Cardiac septum (tissue), 1 donor: ENCODE measurements around the gene CCN5. TPM values are rescaled to one million over a fixed set of nuclear protein-coding genes. Genes with fewer than 3 reads are reported as not detected.
A peak's percentile ranks its signal among the peaks of the same experiment; 100 is the strongest.
"Not testable (repeated sequence)": the region's sequence is repeated elsewhere in the genome, so short reads cannot be mapped to it uniquely, and the experiment has no call there.

Experiments used
- DNase-seq: peaks from one replicate; pipeline ENCODE4 v3.0.0-alpha.2; 2020; ENCODE audit warnings: low spot score
- intact Hi-C: fragments of 100-400 bp; cut with DNase I; formaldehyde crosslinking; loops from one replicate; pipeline ENCODE4 v1.14.0; 2022
- long read RNA-seq: library from polyadenylated mRNA; unstranded; transcript quantifications from one replicate; pipeline ENCODE4 v2.0.0, GENCODE V29; 2021
- total RNA-seq: library from RNA; stranded (reverse); fragmentation: NEBNext Ultra II Directional; extraction: Animal tissue kit (Norgen Biotek cat#: 25700); gene quantifications from one replicate; pipeline ENCODE4 v1.2.1, GENCODE V29; 2021
- donor health status: DM: no; HTN: no; CAD: no.

CCN5 gene, protein sequence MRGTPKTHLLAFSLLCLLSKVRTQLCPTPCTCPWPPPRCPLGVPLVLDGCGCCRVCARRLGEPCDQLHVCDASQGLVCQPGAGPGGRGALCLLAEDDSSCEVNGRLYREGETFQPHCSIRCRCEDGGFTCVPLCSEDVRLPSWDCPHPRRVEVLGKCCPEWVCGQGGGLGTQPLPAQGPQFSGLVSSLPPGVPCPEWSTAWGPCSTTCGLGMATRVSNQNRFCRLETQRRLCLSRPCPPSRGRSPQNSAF
- 29.3 TPM for total RNA-seq
- long read RNA-seq, transcript WISP2-203 (5 exons, 1,600 nt), result major isoform, 18 of 47 reads
- long read RNA-seq, transcript WISP2-201 (4 exons, 1,403 nt), result minor isoform, 8 of 47 reads
- long read RNA-seq, partial matches to known transcripts, result 1 of 47 reads
- long read RNA-seq, other reads (novel, unspliced or antisense), result 18 of 47 reads

DNA sequence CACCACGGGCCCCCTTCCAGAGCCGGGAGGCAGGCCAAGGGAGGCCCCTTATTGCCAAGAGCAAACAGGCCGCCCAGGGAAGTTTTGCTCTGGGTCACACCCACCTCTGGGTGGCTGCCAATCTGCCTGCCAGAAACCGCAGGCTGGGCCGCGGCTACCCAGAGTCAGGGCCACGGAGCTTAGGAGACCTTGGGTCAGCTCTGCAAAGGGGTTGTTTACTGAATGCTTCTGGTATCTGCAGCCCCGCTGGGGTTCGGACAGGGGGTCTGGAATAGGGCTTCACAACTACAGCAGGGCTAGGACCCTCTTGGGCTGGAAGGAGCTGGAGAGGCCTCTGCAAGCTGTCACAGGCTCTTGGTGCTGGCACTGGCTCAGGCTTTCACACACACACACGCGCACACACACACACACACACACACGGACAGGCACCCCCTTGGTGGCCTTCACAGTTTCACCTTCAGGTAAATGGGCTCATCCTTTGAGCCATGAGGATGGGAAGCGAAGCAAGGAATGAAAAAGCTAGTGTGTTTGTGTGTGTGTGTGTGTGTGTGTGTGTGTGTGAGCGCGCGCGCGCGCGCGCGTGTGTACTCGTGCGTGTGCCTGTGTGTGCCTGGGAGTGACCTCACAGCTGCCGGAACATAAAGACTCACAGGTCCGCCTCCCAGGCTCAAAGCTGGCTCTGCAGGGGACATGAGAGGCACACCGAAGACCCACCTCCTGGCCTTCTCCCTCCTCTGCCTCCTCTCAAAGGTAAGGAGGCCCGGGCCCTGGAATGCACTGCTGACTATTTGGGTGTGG is at the start of gene CCN5:
CCN5 (plus strand) TSS at position 669 of the 798 bp plus-strand sequence; CDS start at position 691, 22 bp downstream.
- intact Hi-C loops, result no loop called here
- DNase-seq, result peak; percentile 89

DNA sequence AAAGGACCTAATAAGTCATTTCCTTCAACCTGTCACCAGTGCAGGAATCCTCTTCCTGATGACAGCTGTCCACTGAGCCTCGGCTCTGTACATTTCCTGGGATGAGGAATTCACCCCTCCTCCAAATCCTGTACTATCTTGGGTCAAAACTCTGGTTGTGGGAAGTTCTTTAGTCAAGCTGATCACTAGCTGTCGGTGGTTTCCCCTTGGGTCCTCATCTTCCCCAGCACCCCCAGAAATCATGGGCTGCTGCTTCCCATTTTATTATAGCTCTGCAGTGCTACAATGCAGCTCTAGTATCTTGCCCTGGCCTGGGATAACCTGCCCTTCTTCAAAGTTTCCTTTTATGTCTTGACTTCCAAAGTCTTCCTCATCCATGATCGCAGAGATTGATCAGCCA is 49.1 kb upstream of the CCN5 start:
- no peak for DNase-seq
- intact Hi-C loops, result no loop called here

DNA sequence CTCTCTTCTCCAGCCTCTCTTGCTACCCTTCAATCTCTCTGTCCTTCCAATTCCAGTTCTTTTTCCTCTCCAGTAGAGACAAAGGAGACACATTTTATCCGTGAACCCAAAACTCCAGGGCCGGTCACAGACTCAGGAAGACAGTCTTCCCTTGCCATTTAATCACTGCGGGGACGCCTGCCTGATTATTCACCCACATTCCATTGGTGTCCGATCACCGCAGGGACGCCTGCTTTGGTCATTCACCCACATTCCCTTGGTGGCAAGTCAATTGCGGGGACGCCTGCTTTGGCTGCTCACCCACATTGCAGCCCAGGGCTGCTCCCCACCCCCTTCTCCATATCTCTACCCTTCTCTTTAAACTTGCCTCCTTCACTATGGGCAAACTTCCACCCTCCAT is 44.3 kb upstream of the CCN5 start:
- intact Hi-C loops, DNase-seq: not testable (repeated sequence)

DNA sequence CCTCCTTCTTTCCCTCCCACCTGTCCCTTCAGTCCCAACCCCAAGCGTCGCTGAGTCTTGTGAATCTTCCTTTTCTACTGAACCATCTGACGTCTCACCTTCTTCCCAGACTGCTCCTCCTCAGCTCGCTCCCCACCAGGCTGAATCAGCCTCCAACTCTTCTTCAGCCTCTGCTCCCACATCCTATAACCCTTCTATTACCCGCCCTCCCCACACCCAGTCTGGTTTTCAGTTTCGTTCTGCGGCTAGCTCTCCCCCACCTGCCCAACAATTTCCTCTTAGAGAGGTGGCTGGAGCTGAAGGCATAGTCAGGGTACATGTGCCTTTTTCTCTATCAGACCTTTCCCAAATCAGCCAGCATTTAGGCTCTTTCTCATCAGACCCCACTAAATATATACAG is 43.6 kb upstream of the CCN5 start:
- intact Hi-C loops, DNase-seq: not testable (repeated sequence)

DNA sequence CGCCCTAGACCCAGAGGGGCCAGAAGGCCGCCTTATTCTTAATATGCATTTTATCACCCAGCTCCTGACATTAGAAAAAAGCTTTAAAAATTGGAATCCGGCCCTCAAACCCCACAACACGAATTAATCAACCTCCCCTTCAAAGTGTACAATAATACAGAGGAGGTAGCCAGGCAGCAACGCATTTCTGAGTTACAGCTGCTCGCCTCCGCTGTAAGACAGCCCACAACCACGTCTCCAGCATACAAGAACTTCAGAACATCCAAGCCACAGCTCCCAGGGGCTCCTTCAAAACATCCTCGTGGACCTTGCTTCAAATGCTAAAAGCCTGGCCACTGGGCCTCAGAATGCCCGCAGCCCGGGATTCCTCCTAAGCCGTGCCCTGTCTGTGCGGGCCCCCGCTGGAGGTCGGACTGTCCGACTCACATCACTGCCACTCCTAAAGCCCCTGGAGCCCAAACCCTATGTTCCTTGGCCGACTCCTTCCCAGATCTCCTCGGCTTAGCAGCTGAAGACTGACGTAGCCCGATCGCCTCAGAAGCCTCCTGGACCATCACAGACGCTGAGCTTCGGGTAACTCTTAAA is 42.8 kb upstream of the CCN5 start:
- intact Hi-C loops, DNase-seq: not testable (repeated sequence)

DNA sequence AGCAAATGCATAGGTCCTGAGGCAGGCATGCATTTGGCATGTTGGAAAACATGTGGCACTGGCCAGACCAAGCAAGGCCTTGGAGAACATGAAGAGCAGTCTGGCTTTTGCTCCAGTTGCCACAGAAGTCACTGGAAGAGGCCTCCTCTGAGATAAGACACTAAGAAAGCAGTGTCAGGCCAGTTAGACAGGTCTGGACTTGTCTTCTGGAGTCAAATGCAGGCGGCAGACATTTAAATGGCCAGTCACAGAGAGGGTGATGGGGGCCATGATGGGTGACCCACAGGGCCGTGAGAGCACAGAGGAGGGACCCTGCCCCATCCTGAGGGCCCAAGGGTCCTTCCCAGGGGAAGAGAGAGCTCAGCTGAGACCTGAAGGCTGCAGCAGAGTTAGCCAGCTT is 36.9 kb upstream of the CCN5 start:
- intact Hi-C loops, result no loop called here
- DNase-seq, result no peak

DNA sequence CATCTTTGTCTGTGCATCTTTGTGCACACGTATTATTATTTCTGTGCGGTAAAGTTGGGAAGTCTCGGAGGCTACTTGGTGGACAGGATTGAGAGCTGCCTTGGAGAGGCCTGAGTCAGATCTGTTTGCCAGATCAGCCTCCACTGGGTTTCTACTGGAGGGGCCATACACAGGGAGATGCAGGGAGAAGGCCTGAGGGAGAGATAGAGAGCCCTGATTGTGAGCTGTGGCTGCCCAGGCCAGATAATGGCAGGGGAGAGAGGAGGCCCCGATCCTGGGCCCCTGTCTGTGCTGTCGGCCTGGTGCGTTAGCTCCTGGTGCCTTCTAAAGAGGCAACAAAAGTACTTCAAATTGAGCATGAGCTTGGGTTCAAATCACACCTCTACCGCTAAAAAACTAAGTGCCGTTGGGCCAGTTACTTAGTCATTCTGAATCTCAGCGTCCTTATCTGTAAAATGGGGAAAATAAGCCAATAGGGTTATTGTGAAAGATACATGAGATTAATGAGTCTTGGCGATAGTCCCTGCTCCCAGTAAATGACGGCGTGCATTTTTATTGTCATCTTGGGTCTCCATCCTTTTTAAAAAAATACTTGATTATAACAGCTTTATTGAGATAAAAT is 36.1 kb upstream of the CCN5 start:
- no peak for DNase-seq
- intact Hi-C loops, result no loop called here

DNA sequence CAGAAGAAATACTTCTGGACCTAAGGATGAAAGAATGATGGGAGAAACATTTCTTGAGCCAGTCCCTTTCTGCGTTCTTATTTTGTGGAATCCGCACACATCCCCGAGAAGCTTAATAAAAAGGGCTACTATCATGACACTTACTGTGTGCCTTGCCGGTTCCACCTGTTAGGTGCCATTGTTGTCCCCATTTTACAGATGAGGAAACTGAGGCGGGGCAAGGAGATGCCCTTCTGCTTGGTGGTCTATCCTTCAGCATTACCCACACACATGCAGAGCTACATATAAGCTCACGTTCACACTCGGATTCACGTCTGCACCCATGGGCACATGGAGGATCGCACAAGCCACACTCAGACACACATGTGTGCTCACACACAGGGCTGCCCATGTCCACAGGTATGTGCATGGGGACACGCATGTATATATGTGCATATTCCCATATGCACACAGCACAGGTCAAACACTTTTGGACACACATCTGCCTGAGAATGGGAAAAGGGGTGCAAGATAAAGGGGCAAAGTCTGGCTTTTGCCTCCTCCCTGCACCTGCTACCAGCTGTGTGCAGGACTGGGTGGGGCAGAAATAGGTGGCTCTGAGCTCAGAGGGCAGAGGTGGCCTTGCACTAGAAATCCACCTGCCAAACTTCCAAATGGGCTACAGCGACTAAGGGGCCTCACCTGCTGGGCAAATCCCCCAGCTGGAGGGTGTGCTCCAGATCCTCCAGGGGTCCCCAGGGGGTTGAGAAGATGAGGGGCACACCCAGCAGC is 33.2 kb upstream of the CCN5 start:
- intact Hi-C loops, result loop anchor here (5.0 to 10.0 kb wide), 2 partner anchors 67 to 295 kb away; no protein-coding TSS in a partner anchor
- DNase-seq, result no peak

DNA sequence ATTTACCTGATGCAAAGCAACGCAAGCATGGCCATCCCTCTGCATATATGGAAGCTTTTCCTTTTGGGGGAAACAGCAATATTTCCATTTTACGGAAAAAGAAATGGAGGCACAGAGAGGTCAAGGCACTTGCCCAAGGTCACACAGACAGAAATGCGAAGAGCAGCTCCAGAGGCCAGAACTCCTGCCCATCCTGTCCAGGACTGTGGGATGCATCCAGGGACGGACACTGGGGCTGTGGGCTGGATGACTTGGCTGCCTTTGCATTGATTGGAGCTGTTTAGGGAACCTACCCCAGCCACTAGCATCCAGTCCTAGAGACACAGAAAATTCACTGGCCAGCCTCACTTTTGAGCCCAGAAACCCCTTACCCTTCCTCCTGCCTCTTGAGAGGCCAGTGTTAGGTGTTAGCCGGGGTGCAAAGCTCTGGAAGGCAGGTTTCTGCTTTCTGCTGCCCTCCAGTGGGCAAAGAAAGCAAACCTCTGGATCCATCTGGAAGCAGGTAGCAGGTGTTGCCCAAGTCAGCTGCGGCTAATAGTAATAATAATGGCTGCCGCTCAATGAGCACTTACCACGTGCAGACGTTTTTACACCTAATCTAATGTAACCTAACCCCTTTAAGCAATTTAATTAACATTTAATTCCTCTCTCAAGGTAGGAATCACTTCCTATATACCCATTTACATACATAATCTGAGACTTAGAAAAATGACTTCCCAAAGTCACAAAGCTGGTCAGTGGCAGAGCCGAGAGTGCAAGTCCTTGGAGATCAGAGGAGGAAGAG is 31.7 kb upstream of the CCN5 start:
- no peak for DNase-seq
- intact Hi-C loops, result loop anchor here (2.0 to 10.0 kb wide), 3 partner anchors 69 to 296 kb away; no protein-coding TSS in a partner anchor

DNA sequence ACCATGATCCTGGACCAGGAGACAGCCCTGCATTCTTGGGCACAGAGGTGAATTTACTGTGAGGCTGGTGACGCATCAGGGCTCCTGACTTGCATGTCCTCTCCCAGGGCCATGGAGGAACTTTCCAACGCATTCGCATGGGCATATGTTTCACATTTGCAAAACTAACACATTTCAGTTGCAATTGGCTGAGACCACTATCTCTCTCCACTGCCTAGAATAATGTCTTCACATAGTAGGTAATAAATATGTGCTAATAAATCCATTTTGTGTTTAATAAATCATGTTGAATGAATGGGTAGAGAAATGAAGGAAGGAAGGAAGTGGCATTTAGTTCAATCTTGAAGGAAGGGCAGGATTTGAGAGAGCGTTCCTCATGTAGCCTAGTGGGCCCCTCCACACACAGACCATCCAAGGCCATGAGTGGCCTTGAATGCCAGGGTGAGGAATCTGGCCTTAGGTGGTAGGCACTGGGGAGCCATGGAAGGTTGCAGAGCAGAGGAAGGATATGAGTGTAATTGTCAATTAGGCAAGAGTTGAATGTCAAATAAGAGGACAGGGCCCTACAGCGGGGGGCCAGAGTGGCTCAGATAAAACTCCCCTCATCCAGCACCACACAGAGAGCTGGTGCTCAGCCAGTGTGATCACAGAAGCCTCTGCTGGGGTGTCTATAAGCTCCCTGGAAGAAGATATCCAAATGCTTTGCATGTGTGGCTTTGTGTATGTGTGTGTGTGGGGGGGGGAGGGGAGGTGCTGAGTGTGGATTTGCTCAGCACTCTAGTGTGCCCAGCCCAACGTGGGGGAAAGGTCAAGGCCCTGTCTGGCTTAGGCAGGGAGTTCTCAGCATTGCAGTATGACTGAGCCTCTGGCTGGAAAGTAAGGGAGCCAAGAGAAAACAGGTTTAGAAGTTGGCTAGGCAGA is 30.9 kb upstream of the CCN5 start:
- DNase-seq, result peak; percentile 33
- intact Hi-C loops, result loop anchor here (2.0 to 10.0 kb wide), 3 partner anchors 70 to 297 kb away; no protein-coding TSS in a partner anchor

DNA sequence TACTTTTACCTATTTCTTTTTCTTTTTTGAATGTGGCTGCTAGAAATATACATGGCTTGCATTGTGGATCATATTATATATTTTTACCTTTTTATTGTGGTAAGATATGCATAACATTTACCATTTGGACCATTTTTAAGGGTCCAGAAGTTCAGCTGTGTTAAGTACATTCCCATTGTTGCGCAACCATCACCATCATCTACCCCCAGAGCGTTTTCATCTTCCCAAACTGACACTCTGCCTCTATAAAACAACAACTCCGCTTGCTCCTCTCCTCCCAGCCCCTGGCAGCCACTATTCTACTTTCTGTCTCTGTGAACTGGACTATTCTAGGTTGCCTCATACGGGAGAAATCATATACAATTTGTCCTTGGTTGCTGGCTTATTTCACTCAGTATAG is 28.2 kb upstream of the CCN5 start:
- no peak for DNase-seq
- intact Hi-C loops, result loop anchor here (10.0 kb wide), 1 partner anchor 72 kb away; no protein-coding TSS in a partner anchor

DNA sequence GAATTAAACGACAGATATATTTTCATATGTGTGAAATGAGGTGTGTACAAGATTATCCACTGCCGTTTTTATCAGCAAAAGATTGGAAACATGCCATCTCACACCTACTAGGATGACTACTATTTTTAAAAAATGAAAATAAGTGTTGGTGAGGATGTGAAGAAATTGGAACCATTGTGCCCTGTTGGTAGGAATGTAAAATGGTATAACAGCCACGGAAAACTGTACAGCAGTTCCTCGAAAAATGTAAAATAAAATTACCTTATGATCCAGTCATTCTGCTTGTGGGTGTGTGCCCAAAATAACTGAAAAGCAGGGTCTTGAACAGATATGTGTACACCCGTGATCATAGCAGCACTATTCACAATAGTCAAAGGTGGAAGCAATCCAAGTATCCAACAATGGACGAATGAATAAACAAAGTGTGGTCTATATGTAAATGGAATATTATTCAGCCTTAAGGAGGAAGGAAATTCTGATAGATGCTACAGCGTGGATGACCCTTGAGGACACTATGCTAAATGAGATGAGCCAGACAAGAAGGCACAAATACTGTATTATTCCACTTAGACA is 27.0 kb upstream of the CCN5 start:
- intact Hi-C loops, result loop anchor here (10.0 kb wide), 1 partner anchor 73 kb away; no protein-coding TSS in a partner anchor
- DNase-seq, result no peak

DNA sequence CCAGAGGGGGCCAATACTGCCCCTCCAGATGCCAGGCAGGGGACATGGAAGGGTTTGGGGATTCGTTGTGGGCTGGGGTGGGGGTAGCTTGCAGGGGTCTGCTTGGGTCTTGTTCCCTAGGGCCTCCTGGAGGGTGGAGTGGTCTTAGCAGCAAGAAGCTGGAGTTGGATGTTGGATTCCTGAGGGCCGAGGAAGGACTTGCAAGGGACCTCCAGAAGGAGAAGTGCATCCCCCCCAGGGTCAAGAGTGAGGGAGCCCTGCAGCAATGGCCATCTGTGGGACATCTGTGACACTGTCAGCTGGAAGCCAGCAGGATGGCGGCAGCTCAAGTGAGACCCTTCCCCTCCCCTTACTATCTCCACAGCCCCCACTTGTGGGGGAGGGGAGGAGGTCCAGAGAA is 25.4 kb upstream of the CCN5 start:
- DNase-seq, result peak; percentile 73
- intact Hi-C loops, result loop anchor here (5.0 to 10.0 kb wide), 2 partner anchors 75 to 113 kb away; no protein-coding TSS in a partner anchor

DNA sequence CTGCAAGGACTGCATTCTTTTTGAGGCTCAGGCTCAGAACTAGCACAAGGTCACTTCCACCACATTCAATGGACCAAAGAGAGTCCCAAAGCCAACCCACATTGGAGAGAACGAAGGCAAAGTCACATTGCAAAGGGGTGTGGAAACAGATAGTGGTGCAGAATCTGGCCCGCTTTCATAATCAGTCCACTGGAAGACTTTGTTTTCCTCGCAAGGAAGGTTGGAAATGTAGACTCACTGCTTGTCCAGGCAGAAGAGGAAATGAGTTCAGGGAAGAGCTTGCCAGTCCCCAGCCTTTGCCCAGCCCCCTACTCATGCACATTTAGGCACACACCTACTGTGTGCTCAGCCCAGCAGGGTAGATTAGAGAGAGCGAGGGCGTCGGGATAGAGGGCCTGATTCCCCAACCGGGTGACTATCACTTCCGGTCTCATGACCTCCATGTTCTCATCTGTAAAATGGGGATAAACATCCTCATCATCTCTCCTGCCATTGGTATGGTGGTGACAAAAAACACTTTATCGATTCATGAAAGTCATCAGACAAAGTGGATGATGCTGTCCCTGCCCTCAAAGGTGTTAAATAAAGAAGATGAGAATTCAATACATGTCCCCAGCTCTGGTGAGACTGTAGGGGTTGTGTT is 24.3 kb upstream of the CCN5 start:
- DNase-seq, result peak; percentile 74
- intact Hi-C loops, result loop anchor here (5.0 kb wide), 1 partner anchor 114 kb away; no protein-coding TSS in a partner anchor

DNA sequence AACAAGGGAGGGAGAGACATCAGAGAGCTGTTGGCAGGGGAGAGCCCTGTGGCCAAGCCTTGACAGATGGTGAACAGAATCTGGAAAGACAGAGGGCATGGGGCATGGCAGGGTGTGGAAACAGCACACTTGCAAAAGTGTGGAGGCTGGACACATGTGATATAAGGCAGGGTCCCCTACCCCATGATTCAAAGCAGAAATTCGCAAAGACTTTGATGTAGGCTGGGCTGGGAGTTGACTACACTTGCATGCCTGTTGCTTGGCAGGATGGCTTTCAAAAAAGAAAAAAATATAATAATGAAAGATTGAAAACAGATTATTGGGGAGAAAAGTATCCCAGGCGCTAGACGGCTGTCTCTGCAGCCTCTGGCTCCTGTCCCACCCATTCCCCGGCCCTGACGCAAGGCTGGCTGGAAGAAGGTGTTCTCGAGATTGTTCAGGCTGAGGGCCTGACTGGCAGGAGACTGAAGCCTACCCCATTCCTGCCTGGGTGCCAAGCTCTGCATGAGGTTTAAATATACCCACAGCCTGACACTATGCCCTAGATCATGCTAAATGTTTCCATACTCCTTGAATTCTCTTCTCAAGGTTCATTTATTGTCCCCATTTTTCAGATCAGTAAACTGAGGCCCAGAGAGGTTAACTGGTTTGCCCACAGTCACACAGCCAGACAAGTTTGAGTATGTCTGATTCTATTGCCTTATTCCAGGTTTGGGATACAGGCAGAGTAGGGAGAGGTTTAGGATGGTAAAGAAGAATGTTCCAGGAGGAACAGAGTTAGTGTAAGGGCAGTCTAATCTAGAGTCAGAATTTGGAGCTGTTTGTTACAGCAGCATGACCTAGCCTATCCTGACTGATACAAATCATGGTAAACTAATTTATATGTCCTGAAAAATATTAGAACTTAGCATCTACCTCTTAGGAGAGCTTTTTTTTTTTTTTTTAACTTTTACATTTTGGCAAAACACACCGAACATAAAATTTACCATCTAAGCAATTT is 23.4 kb upstream of the CCN5 start:
- peak; percentile 89 for DNase-seq
- intact Hi-C loops, result loop anchor here (5.0 kb wide), 1 partner anchor 114 kb away; no protein-coding TSS in a partner anchor
